ENCODE results near the gene IL25.

DNA sequence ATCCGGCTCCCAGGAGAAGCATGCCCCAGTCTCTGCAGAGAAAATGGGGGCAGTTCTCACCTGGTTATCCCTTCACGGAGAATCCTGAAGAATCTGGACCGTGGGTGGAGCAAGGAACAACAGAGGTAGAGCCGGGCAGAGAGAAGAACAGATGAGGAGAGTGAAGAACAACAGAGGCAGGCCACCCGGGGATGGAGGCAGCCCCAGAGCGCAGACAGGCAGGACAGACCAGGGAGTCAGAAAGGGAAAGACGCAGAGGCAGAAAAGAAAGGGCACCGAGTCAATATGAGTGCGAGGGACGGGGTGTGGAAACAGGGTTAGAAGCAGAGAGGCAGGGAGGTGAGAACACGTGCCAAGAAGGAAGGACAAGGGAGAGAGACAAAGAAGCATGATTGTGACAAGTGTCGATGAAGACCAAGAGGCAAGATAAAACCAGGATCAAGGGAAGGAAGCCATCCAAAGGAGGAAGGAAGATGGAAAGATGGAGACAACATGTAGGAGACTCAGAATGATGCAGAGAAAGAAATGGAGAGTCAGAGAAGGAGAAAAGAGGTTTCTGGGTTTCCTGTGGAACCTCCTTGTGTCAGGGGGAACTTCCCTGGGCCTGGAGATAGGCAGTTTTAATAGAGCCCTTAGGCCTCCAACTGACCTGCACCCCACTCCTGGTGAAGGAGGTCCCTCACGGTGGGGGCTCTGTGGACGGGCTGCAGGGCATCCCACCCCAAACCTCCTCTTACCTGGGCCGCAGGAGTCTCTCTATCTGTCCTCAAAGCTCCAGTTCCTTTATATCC lies 35.1 kb downstream of the IL25 start, which contains the start of gene MYH6:
- TF ChIP-seq POLR2A (IDR thresholded peaks at IDR 0.05) (no peak), CTCF (IDR thresholded peaks at IDR 0.05) (no peak)

Data from upper lobe of left lung (tissue), 4 donors.